Measurements from ENCODE around the gene KIRREL1.

KIRREL1 gene

DNA sequence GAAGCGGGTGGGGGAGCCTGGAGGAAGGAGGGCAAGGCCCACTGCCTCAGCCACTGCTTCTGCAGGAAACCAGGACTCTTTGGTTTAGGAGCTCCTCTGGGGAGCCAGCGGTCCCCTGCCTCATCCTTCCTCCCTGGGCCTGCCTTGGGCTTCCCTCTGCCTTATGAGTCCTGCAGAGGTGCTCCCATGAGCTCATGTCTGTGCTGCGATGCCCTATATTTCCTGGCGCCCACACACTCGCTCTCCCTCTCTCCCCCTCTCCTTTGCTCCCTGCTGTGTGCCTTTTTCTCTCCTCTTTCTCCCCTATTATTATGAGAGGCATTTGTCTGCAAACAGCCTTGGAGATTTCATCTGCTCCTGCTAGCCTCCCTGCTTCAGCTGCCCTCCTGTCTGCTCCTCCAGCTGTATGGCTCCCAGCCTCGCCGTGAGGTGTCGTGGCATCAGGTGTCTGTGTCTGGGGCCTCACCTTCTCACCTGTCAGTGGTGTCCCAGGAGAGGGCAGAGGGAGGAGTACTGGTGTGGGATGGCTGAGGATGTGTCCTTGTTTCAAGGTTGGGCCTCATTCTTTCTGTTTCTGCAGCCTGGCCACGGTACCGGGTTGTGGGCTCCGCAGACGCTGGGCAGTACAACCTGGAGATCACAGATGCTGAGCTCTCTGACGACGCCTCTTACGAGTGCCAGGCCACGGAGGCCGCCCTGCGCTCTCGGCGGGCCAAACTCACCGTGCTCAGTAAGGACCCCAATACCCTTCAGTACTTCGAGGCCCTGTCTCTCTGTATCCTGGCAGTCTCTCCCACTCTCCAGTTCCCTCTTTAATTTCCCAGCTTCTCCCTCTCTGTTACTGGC is 84.2 kb downstream of the KIRREL1 start:
- DNase-seq = no peak

DNA sequence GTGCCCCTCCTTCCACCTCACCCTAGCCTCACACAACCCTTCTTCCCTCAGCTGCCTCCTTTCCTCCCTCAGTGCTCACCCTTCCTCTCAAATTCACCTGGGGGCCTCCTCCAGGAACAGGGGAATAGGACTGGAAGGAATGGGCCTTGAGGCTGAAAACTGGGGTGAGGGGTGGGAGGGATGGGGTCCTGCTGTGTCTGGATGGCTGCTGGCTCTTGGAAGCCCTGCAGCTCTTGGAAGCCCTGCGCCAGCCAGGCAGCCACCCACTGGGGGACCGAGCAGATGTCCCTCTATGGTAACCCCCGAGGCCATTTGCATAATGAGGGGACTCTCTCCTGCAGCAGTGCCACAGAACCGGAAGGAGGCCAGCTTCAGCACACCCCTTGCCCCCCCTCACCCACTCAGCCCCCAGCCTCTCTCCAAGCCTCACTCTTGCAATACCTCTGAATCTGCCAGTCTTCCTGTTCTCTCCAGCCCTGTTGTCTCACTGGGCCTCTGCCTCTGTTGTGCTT is 85.2 kb downstream of the KIRREL1 start:
- no peak for DNase-seq

DNA sequence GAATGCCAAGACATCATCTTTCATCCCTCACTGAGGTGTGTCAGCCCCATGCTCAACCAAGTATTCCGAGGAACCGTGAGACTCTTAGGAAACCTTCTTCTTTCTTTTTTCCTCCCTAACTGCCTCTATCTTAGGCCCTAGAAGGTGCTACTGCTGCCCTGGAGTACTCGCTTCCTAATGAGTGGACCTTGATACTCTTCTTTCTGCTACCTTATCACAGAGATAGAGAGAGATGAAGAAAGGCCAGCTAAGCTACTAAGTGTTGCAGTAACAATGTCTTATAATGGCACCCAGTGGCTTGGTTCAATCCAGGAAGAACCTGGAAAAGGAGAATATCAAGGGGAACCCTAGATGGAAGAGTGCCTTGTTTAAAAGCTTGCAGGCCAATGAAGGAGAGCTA is 86.6 kb downstream of the KIRREL1 start:
- no peak for DNase-seq

DNA sequence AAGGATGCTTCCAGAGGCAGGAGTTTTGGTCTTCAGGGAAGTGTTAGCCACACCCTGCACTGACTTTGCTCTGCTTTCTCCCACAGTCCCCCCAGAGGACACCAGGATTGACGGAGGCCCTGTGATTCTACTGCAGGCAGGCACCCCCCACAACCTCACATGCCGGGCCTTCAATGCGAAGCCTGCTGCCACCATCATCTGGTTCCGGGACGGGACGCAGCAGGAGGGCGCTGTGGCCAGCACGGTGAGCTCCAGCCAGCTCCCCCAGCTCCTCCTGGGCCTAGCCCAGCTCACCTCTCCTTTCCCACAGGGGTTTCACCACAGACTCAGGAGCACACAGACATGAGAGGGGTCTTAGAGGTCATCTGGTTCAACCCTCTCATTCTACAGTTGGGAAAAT is 90.9 kb downstream of the KIRREL1 start:
- no peak for DNase-seq

DNA sequence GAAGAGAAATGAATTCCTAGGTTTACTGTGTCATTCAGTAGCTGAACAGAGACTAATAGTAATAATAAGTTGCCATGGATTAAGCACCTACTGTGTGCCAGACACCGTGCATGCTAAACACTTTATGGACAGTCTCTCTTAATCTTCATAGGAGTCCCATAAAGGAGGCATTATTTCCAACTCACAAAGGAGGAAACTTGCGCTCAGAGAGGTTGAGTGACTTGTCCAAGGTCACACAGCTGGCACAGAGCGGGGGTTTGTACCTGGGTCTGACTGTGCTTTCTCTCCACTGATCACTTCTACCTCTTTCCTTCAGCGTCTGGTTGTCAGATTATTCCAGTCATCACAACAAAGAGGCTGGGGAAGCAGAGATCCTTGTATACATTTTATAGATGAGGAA is 91.3 kb downstream of the KIRREL1 start:
- no peak for DNase-seq

DNA sequence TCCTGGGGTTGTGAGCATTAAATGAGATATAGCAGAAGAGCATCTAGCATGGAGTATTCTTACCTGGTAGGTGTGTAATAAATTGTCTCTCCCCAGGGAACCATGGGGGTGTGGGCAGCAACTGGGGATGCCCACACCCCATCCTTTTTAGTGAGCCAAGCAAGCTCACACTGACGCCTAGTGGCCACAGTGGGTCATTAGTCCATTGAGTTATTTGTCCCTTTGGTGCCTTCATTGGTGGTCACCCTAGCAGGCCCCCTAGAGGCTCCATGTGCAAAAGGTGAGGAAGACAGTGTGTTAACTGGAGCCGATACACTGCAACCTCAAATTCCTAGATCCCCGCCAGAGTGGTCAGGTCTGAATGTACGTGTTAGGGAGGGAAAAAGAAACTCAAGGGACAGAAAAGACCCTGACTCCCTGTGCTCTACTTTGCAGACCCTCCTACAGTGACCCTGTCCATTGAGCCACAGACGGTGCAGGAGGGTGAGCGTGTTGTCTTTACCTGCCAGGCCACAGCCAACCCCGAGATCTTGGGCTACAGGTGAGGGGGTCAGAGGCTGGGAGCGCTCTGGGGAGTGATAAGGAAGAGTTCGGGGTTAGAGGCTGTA is 94.0 kb downstream of the KIRREL1 start:
- DNase-seq = peak; percentile 61

DNA sequence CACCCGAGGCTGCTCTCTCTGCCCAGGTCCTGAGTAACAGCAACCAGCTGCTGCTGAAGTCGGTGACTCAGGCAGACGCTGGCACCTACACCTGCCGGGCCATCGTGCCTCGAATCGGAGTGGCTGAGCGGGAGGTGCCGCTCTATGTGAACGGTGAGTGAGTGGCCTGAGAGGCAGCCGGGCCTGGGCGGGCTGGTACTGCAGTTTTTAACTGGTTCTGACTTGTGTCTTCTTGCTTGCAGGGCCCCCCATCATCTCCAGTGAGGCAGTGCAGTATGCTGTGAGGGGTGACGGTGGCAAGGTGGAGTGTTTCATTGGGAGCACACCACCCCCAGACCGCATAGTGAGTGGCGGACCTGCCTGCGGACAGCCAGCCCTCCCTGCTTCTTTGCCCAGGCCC is 96.0 kb downstream of the KIRREL1 start:
- no peak for DNase-seq

DNA sequence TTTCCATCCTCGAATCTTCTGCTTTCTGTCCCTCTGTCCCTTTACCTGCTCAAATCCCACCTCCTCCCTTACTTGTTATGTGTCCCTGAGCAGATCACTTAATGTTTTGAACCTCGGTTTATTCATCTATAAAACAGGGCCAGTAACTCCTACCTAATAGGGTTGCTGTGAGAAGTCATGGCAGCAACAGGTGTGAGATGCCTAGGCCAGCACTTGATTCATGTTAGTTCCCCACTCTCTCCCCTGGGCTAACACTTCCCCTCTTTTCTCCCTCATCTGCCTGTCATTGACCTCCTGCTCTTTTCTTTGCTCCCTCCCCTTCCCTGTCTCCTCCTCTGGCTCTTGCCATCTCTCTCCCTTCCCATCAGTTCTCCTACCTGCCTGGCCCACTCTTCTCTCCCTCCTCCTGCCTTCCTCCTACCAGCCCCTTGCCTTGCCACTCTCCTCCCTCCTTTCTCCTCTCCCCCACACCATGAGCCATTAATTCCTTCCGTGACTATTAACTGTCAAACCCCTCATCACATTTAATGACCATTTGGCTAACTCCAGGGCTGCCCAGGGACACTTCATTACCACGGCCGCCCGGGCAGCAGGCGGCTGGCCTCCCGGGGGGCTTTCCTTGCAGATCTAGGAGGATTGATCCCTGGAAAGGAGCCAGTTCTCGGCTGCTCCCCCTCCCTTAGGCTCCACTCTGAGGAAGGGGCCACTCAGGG is 96.6 kb downstream of the KIRREL1 start:
- DNase-seq = no peak

DNA sequence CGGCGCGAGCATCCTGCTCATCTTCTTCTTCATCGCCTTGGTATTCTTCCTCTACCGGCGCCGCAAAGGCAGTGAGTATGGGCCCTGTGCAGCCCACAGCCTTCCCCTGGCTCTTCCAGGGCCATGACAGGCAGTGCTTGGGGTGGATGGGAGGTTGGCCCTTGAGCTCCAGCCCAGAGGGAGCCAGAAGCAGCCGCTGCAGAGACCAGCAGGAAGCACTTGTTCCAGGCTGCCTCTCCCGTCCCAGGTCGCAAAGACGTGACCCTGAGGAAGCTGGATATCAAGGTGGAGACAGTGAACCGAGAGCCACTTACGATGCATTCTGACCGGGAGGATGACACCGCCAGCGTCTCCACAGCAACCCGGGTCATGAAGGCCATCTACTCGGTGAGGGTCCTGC is 99.9 kb downstream of the KIRREL1 start:
- no peak for DNase-seq

DNA sequence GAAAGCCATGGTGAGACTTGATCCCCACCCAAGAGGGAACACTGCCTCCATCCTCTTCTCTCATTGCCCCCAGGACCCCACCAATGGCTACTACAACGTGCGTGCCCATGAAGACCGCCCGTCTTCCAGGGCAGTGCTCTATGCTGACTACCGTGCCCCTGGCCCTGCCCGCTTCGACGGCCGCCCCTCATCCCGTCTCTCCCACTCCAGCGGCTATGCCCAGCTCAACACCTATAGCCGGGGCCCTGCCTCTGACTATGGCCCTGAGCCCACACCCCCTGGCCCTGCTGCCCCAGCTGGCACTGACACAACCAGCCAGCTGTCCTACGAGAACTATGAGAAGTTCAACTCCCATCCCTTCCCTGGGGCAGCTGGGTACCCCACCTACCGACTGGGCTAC is 101.1 kb downstream of the KIRREL1 start:
- DNase-seq = no peak

DNA sequence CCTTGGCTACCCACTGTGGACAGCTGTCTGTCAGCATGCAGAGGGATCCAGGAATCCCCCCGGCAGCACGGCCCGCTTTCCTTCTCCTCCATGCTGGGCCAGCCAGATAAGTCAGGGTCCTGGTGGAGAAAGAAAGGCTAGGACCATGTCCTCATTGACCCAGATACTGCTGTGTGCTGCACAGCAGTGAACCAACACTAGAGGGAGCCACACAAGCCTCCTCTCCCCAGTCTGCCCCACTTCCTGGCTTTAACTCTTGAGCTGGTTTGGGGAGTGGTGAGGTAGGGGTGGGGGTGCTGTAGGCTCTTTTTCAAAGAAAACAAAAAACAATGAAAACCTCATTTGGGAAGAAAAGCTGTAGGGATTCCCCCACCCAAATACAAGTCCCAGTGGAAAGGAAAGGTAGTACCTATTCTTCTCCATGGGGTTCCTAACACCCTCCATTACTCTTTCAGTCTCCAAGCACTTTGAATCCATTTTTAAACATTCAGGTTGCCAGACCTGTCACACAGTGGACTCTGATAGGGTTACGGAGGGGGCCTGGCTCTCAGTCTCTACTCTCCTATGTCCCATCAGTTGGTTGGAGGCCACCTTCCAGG is 102.4 kb downstream of the KIRREL1 start:
- peak; percentile 9 for DNase-seq

DNA sequence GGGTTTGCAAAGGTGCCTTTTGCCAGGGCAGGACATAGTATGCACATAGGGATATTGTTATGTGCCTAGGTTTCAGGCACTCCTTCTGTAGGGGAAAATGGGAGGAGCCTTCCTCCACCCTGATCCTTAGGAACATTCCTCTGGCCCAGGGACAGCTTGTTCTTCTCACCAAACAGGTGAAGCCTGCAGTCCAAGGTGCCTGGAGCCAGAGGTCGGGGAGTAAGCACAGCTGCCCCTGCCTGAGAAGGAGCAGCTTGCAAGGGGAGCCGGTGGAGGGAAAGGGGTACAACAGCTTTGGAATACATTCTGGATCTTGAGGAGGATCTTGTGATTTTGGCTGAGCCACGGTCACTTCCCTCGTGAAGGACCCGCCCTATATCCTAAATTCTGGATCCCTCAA is 104.8 kb downstream of the KIRREL1 start:
- DNase-seq = no peak

DNA sequence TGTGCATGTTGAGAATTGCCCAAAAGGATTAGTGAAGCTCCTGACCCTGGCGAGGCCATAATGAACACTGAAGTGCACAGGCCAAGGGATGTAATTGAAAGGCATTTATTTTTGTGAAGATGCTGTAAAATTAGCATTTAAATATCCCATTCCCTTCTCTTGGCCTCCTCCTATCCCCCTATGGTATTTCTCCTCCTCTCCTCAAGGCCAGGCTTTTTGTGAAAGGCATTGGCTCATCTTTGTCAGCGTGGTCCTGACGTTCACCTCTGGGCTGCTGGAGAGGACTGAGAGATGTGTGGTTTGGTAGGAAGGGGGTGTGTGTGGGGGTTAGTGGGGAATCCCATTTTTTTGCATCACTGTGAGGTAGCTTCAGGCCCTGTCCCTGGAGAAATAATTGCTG is 105.7 kb downstream of the KIRREL1 start:
- no peak for DNase-seq

DNA sequence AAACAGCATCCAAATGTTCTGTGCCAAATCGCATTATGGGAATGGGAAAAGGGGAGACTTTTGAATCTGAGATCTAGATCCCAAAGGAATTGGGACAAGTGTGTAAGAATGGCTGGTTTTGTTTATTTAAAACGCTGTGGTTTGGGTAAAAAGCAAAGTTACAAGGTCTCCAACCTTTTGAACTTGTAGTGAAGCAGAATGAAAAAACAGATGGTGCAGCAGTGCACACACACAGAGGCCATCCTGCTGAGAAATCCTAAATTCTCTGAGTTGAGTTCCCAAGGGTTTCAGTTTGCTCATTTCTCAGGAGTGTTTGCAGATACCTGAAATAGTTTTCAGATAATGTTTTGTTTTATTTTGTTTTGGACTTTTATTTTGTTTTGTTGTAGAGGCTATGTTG is 107.1 kb downstream of the KIRREL1 start:
- no peak for DNase-seq

DNA sequence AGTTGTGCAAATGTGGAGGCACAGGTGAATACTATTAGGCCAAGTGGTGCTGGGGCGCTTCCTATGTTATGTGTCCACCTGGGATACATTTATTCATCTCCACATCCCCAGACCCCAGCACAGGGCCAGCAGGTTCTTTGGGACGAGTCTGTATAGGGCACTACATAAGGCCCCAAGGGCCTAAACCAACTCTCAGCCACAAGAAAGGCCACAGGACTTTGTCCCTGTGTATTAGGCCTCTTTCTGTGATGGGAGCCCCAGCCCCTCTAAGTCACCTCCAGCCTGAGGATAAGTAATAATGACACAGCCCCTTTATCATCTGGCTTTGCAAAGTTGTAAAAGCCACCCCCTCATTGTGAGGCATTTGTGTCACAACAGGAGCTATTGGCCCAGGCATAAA is 108.0 kb downstream of the KIRREL1 start:
- no peak for DNase-seq

DNA sequence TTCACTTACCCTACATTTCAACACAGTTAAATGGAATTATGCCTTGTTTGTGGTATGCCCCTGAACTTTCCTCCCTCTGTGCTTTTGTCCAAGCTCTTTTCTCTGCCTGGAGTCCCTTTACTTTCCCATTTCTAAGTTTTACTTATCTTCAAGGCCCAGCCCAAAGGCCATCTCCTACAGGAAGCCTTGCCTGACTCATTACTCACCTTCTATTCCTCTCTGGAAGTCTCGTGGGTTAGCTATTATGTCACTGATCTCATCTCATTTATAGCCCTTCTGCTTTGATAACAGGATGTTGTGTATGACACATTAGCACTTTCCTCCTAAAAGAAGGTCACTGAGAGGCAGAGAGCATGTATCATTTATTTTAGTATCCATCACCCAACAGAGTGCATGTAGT is 108.5 kb downstream of the KIRREL1 start:
- no peak for DNase-seq

DNA sequence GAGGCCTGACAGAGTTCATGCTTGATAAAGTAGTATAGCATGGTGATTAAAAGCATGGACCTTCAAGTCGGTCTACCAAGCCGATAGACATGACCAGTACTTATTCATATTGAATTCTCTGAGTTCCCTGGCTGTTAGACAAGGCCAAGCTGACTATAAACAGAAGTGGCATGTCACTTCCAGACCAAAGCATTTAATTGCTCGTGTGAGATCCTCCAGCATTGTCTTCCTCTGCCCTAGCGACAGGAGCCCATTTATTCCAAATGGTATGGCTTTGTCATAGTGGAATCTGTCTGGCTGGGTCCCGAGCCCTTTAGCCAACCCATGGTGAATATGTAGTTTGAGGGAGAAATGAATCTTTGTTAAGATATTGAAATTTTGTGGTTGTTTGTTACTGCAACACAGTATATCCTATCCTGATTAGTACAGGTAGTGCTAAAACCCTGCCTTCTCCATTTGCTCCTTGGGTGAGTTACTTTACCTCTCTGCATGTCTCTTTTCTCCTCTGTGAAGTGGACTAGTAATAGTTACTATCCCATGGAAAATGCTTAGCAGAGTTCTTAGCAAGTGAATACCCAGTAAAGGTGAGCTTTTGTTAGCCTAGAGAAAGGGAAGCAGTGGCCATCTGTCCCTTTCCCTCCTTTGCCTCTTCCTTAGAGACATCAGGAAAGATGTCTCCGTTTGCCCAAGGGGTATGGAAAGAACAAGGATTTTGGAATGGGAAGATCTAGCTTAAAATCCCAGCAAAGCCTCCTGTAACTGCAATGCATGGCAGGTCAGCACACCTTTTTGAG is 109.6 kb downstream of the KIRREL1 start:
- no peak for DNase-seq

DNA sequence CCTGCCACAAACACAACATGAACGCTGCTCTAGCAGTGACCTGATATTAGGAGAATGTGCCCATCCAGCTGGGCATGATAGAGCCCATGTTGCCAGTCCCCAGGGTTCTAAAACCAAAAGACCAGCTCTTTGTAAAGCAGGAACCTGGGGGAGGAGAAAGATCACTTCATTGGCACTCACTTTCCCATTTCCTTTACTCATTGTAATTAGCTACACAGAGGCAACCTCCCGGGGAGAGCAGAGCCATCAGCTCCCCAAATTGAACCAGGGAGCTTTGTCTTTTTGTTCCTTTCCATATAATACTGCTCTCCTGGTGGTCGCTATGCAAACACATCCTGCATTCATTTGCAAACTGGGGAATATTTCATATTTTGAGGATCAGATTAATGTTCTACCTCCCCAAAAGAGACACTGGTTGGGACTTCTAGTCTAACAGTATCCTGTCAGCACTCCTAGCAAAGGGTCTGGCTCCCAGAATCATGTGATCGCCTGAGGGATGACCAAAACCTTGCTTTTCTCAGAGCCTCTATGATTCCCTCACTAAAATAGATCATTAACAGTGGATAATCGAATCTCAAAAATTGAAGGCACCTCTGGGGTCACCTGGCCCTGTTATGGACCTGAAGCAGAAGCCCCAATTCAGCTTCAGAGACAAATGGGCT is 110.5 kb downstream of the KIRREL1 start:
- DNase-seq = no peak

DNA sequence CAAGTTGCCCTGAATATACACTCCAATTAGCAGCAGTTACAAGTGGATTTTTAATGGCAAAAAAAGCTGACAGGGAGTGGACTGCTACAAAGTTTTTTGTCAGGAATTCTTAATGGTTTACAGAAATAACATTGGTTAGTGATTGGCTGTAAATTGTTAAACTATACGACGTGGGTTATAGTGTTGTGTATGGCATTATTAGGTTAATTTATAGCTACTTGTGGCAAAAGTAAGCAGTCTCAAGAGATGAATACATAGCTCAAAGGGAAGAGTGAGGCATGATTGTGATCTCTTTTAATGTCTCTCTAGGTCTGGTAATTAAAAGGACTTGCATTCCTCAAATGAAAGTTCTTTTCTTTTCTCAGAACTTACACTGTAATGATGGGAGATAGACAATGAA is 111.4 kb downstream of the KIRREL1 start:
- DNase-seq = no peak

DNA sequence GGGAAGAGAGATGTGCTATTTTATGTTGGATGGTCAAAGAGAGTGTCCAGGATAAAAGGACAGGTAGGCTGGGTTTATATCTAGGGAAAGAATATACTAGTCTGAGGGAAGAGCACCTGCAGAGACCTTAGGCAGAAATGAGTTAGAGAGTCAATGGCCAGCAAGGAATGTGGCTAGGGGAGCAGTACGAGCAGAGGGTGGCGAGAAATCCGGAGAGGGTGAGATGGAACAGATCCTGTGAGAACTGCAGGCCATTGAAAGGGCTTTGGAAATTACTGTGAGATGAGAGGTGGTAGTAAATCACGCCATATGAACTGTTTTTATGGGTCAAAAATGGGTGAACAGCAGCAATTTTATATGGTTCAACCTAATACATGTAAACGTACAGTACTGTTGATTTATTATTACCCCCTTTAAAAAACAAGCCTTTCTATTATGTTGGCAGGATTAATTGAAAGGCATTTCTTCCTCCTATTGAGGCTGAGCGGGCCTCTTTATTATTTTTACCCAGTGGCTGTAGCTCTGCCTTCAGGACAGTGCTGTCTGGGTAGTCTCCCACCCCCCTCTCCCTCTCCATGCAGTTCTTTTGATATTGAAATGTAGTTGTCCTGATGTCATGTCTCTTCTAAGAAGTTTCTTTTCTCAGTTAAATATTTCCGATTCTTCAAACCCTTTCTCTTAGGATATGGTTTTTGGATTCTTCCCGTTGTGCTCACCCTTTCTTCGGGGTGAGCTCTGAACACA is 112.1 kb downstream of the KIRREL1 start:
- DNase-seq = no peak

DNA sequence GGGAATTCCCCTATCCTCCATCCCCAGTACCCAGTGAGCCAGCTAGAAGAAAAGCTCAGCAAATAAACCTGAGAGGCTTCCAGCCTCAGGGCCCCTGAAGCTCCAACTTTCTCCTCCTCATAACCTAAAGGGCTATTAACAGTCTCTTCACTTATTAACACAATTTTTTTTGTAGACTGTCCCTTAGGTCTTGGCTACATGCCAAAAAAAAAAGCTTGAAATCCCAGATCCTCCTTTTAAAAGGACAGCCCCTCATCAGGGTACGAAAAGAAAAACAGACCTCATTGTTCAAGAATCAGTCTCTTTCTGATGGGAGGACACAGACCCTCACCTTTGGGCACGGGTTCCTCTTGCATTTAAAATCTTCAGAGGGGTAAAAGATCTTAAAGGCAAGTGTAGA is 114.5 kb downstream of the KIRREL1 start:
- no peak for DNase-seq
